Measurements from ENCODE around the gene HOXB9. TPM values are rescaled to one million over a fixed set of nuclear protein-coding genes. Genes with fewer than 3 reads are reported as not detected.

HOXB9 gene
- total and polyA plus RNA-seq, 2 experiments from 2014 or later = not detected

GRCh38 chr17:48592057-48592514 is 34.1 kb downstream of the HOXB9 start:
- H3K27ac ChIP-seq (ENCODE audit: low read depth) = no peak overlapping the region
- H4K20me1 ChIP-seq (replicated peaks; ENCODE audit: insufficient read depth) = peaks cover 44% of the 10 kb centered on the region
- no peak overlapping the region for H2AFZ ChIP-seq
- DNase-seq (ENCODE audit: low spot score) (no peak), ATAC-seq (no peak)
- TF ChIP-seq CTCF (conservative IDR thresholded peaks at IDR 0.05; ENCODE audit: low read depth in 2 of 2) (no peak), EZH2 (IDR thresholded peaks at IDR 0.05; ENCODE audit: low read depth, unreplicated experiment) (peak; percentile 80)
- H3K27me3 ChIP-seq (ENCODE audit: insufficient read depth) = peaks cover 100% of the 10 kb centered on the region
- peaks cover 65% of the 10 kb centered on the region for H3K4me1 ChIP-seq (ENCODE audit: insufficient read depth)
- H3K4me3 ChIP-seq = no peak overlapping the region
- no peak overlapping the region for H3K4me3 Mint-ChIP-seq
- no peak overlapping the region for H3K4me2 ChIP-seq
- no peak overlapping the region for H3K27ac Mint-ChIP-seq
- H3K4me1 Mint-ChIP-seq = peaks cover 46% of the 10 kb centered on the region
- no peaks in the 10 kb centered on the region for H3K79me2 ChIP-seq (replicated peaks; ENCODE audit: insufficient read depth)
- H3F3A ChIP-seq (replicated peaks; ENCODE audit: low read depth) = peaks cover 58% of the 10 kb centered on the region
- H3K36me3 ChIP-seq (ENCODE audit: insufficient read depth) = no peaks in the 10 kb centered on the region
- peaks cover 100% of the 10 kb centered on the region for H3K27me3 Mint-ChIP-seq (ENCODE audit: insufficient read depth, low read depth, poor library complexity)
- H3K36me3 Mint-ChIP-seq (ENCODE audit: low read depth) = no peaks in the 10 kb centered on the region
- no peaks in the 10 kb centered on the region; the same call in 2 of the 3 replicates for H3K9me3 Mint-ChIP-seq
- no peaks in the 10 kb centered on the region for H3K9me2 ChIP-seq (ENCODE audit: insufficient read depth)

- no peak overlapping the region for H2AFZ ChIP-seq
- TF ChIP-seq POLR2AphosphoS5 (IDR thresholded peaks at IDR 0.05; ENCODE audit: low read depth) (no peak), CREB1 (CRISPR knock-in tag; IDR thresholded peaks at IDR 0.05; ENCODE audit: low read depth) (no peak), ZNF331 (CRISPR knock-in tag; IDR thresholded peaks at IDR 0.05; ENCODE audit: low read depth) (no peak), EZH2 (IDR thresholded peaks at IDR 0.05; ENCODE audit: low read depth, unreplicated experiment) (peak; percentile 43), STAT1 (IDR thresholded peaks at IDR 0.05; ENCODE audit: unreplicated experiment) (no peak)
- H3K4me2 ChIP-seq = no peak overlapping the region
- Mint-ChIP-seq H3K36me3 (ENCODE audit: low read depth) (no peaks in the 10 kb centered on the region), H3K4me1 (peaks cover 42% of the 10 kb centered on the region), H3K27me3 (ENCODE audit: insufficient read depth, low read depth, poor library complexity) (peaks cover 100% of the 10 kb centered on the region), H3K4me3 (no peak overlapping the region), H3K27ac (no peak overlapping the region), H3K9me3 (no peaks in the 10 kb centered on the region; the same call in 2 of the 3 replicates)
- peaks cover 45% of the 10 kb centered on the region for H4K20me1 ChIP-seq (replicated peaks; ENCODE audit: insufficient read depth)
- H3K27ac ChIP-seq (ENCODE audit: low read depth) = no peak overlapping the region
- peaks cover 65% of the 10 kb centered on the region for H3K4me1 ChIP-seq (ENCODE audit: insufficient read depth)
- no peak overlapping the region for H3K4me3 ChIP-seq
- H3K36me3 ChIP-seq (ENCODE audit: insufficient read depth) = no peaks in the 10 kb centered on the region
- H3K9me2 ChIP-seq (ENCODE audit: insufficient read depth) = no peaks in the 10 kb centered on the region
- DNase-seq (ENCODE audit: low spot score) (no peak), ATAC-seq (no peak)
- H3F3A ChIP-seq (replicated peaks; ENCODE audit: low read depth) = peaks cover 57% of the 10 kb centered on the region
- peaks cover 100% of the 10 kb centered on the region for H3K27me3 ChIP-seq (ENCODE audit: insufficient read depth)
- no peaks in the 10 kb centered on the region for H3K79me2 ChIP-seq (replicated peaks; ENCODE audit: insufficient read depth)
These were observed 34.7 kb downstream of the HOXB9 start for GRCh38 chr17:48591255-48592056.

- Histone ChIP-seq H3K27ac (ENCODE audit: low read depth) (no peak overlapping the region), H2AFZ (no peak overlapping the region), H3F3A (replicated peaks; ENCODE audit: low read depth) (peaks cover 62% of the 10 kb centered on the region), H3K4me1 (ENCODE audit: insufficient read depth) (peaks cover 66% of the 10 kb centered on the region), H3K79me2 (replicated peaks; ENCODE audit: insufficient read depth) (no peaks in the 10 kb centered on the region), H3K4me3 (no peak overlapping the region), H3K9me2 (ENCODE audit: insufficient read depth) (no peaks in the 10 kb centered on the region), H3K27me3 (ENCODE audit: insufficient read depth) (peaks cover 100% of the 10 kb centered on the region), H3K4me2 (no peak overlapping the region), H3K36me3 (ENCODE audit: insufficient read depth) (no peaks in the 10 kb centered on the region), H4K20me1 (replicated peaks; ENCODE audit: insufficient read depth) (peaks cover 50% of the 10 kb centered on the region)
- no peaks in the 10 kb centered on the region; the same call in 2 of the 3 replicates for H3K9me3 Mint-ChIP-seq
- peaks cover 100% of the 10 kb centered on the region for H3K27me3 Mint-ChIP-seq (ENCODE audit: insufficient read depth, low read depth, poor library complexity)
- H3K4me3 Mint-ChIP-seq = no peak overlapping the region
- H3K4me1 Mint-ChIP-seq = peaks cover 44% of the 10 kb centered on the region
- DNase-seq (ENCODE audit: low spot score) (no peak), ATAC-seq (no peak)
- H3K36me3 Mint-ChIP-seq (ENCODE audit: low read depth) = no peaks in the 10 kb centered on the region
- no peak overlapping the region for H3K27ac Mint-ChIP-seq
- TF ChIP-seq EZH2 (IDR thresholded peaks at IDR 0.05; ENCODE audit: low read depth, unreplicated experiment) (no peak), REST (IDR thresholded peaks at IDR 0.05; ENCODE audit: unreplicated experiment) (no peak)
These were observed 35.5 kb downstream of the HOXB9 start for GRCh38 chr17:48590607-48591161.
